Heart left ventricle (tissue), 13 donors: ENCODE measurements around the gene EGFL6.

Source experiments
- CTCF ChIP-seq, 12 donors: fragments of 200-600 bp; sonication (generic) in 4 of 12; IDR thresholded peaks; one replicate each; pipeline versions ENCODE4 v1.5.0 to v1.8.0; 2018 to 2022; ENCODE audit warnings: antibody characterized with exemption in 12 of 12, mild to moderate bottlenecking in 5 of 12
- POLR2A ChIP-seq, 2 donors: fragments of 450-650 bp; IDR thresholded peaks; one replicate each; pipeline ENCODE4 v1.6.1; 2017; ENCODE audit warnings: antibody characterized with exemption in 2 of 2, mild to moderate bottlenecking in 2 of 2, moderate library complexity in 2 of 2
- donor health status: ischemic (EF 13 %, LVEDD 7.1; RV severe dilation, severe dysfunction).
- donor health status: DM: no; HTN: yes; CAD: no.
- donor health status: DM: no; HTN: no; CAD: no.
- donor health status: ischemic (EF 25% LVEDD 6.9; RV normal size, moderate dysfunction).
- donor health status: ischemic (EF 25% LVEDD 5.7; RV mildly dilated, moderate dysfunction).
- donor health status: ischemic (EF 35%, LVEDD 5.7; RV mildly dilated, moderate dysfunction).
- donor health status: nonischemic (EF 11% LVEDD 7.7; RV severe dilation, severe dysfunction).
- donor health status: DM: yes; HTN: yes; CAD: no.
- donor health status: PGD.
- donor health status: ischemic (EF 29% LVEDD 5.4; RV normal size, mild dysfunction).
- donor health status: nonischemic (EF 23%, LVEDD 6.1; RV moderate dilation, normal function).

DNA sequence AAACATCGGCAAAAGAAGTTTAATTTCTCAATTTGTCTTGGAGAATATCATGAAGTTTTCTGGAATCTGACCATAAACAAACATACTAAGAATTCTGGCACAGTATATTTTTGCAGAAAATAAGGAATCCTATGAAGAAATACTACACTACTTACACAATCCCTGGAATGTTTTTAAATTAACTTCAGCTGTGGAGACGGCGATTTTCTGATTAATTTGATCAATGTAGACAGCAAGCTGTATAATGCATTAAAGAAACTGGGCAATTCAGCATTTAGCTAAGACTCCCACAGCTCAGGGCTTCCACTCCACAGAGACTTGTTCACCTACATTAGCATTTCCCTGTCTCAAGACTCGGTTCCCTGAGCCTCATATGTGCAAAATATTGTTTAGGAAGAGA is 12.2 kb downstream of the EGFL6 start:
- TF ChIP-seq CTCF (IDR thresholded peaks at IDR 0.05) (no peak), POLR2A (IDR thresholded peaks at IDR 0.05) (no peak)
